K562 (cell line): ENCODE measurements around the gene ZNF750. TPM values are rescaled to one million over a fixed set of nuclear protein-coding genes. Genes with fewer than 3 reads are reported as not detected.

ENCODE experiments used
- ATAC-seq: fragments of 200-7000 bp; cut with Tn5 transposase; 3 replicates; pipeline ENCODE4 v1.9.1; 2020; ENCODE audit warnings: moderate library complexity
- BruUV-seq: library from RNA; stranded (reverse); fragments of 400-500 nt; replicated peaks from 2 replicates; lab custom pipeline; 2021; lab: Mats Ljungman, UMichigan
- CTCF ChIA-PET: fragments of 300-600 bp; formaldehyde crosslinking; extraction: SDS; loops from one replicate; lab custom pipeline; 2021; ENCODE audit warnings: low intra/inter-chr PET ratio; lab: Yijun Ruan, JAX
- POLR2A ChIA-PET: fragments of 300-600, 350-650 bp; sonication (Branson Sonifier 250); formaldehyde crosslinking; extraction: SDS; loops from one replicate; lab custom pipeline; 2021; ENCODE audit warnings: antibody characterized with exemption, inconsistent platforms; lab: Yijun Ruan, JAX
- DNase-seq, 4 experiments: peaks; one replicate each; pipeline versions ENCODE4 v3.0.0 to v3.0.0-alpha.2; 2011 to 2018; ENCODE audit warnings: low spot score in 3 of 4, mixed read lengths in 3 of 4; ENCODE audit errors: extremely low read depth in 1 of 4
- FAIRE-seq: peaks from 2 replicates; lab custom pipeline; 2011; peaks lifted over from hg19 to GRCh38; lab: Jason Lieb, UNC
- H2AFZ ChIP-seq: 2 replicates; pipeline ENCODE4 v1.6.0; 2011; ENCODE audit warnings: low read depth, low read length, control low read depth, inconsistent platforms
- H3K27ac ChIP-seq: fragments of 200-600 bp; 3 replicates; pipeline ENCODE4 v1.8.0; 2011; ENCODE audit warnings: low read depth, mild to moderate bottlenecking, control low read depth, inconsistent platforms, low read length, moderate library complexity, mixed read lengths; ENCODE audit errors: extremely low read depth
- H3K27me3 ChIP-seq, 2 experiments: fragments of 300-600 bp in 1 of 2; 2 replicates in 1 of 2; 3 replicates in 1 of 2; pipeline versions ENCODE4 v1.6.0 to v1.8.0; 2011; ENCODE audit warnings: inconsistent platforms in 2 of 2, low read length in 2 of 2, mild to moderate bottlenecking in 1 of 2, mixed read lengths in 1 of 2, moderate library complexity in 1 of 2; ENCODE audit not compliant: control insufficient read depth in 2 of 2, insufficient read depth in 2 of 2
- H3K36me3 ChIP-seq: fragments of 300-600 bp; 3 replicates; pipeline ENCODE4 v1.8.0; 2011; ENCODE audit warnings: mild to moderate bottlenecking, low read length, inconsistent platforms; ENCODE audit not compliant: control insufficient read depth, insufficient read depth
- H3K4me1 ChIP-seq, 2 experiments: fragments of 200-600 bp in 1 of 2; replicated peaks in 1 of 2; 2 replicates in 1 of 2; 3 replicates in 1 of 2; pipeline versions ENCODE4 v1.5.1 to v1.8.0; 2011; ENCODE audit warnings: inconsistent platforms in 2 of 2, low read length in 2 of 2, mild to moderate bottlenecking in 1 of 2, mixed read lengths in 1 of 2, moderate library complexity in 1 of 2; ENCODE audit not compliant: control insufficient read depth in 2 of 2, insufficient read depth in 2 of 2
- H3K4me2 ChIP-seq: 2 replicates; pipeline ENCODE4 v1.6.1; 2011; ENCODE audit warnings: low read length, control low read depth, inconsistent platforms, mixed read lengths; ENCODE audit not compliant: insufficient read depth
- H3K4me3 ChIP-seq: fragments of 200-600 bp; sonication (generic), shearing (Covaris generic); 2 replicates; pipeline ENCODE4 v1.5.1; 2016; ENCODE audit warnings: control low read depth, inconsistent platforms
- H3K79me2 ChIP-seq: fragments of 200-600 bp; 3 replicates; pipeline ENCODE4 v1.8.0; 2011; ENCODE audit warnings: low read length, inconsistent platforms; ENCODE audit not compliant: control insufficient read depth, insufficient read depth
- H3K9ac ChIP-seq, 2 experiments: 2 replicates each; pipeline versions ENCODE4 v1.6.0 to v1.6.1; 2011; ENCODE audit warnings: low read depth in 2 of 2, low read length in 2 of 2, control low read depth in 1 of 2, inconsistent platforms in 1 of 2, mild to moderate bottlenecking in 1 of 2, mixed read lengths in 1 of 2; ENCODE audit not compliant: insufficient read depth in 1 of 2
- H3K9me1 ChIP-seq: one replicate; pipeline ENCODE4 v1.6.0; 2011; ENCODE audit warnings: inconsistent platforms, mild to moderate bottlenecking, low read length, moderate library complexity; ENCODE audit not compliant: control insufficient read depth, insufficient read depth
- H3K9me3 ChIP-seq: replicated peaks from 2 replicates; pipeline ENCODE4 v1.5.1; 2011; ENCODE audit warnings: low read depth, low read length, inconsistent platforms; ENCODE audit not compliant: control insufficient read depth, insufficient read depth
- H4K20me1 ChIP-seq: replicated peaks from 2 replicates; pipeline ENCODE4 v1.6.1; 2011; ENCODE audit warnings: low read length, inconsistent platforms, mixed read lengths; ENCODE audit not compliant: control insufficient read depth, insufficient read depth
- CEBPG ChIP-seq, 3 experiments: fragments of 200-800 bp in 1 of 3; sonication (Bioruptor generic) in 1 of 3; sonication (generic) in 1 of 3; formaldehyde crosslinking in 1 of 3; IDR thresholded peaks in 2 of 3; conservative IDR thresholded peaks in 1 of 3; 2 replicates each; pipeline versions ENCODE4 v1.6.1 to v1.8.0; 2016 to 2022; ENCODE audit warnings: missing compliant biosample characterization in 2 of 3, missing genetic modification characterization in 2 of 3, mild to moderate bottlenecking in 1 of 3, missing genetic modification reagents in 1 of 3
- E2F4 ChIP-seq: sonication (generic); formaldehyde crosslinking; IDR thresholded peaks from 2 replicates; pipeline ENCODE4 v1.8.0; 2022; ENCODE audit warnings: mild to moderate bottlenecking, low read depth, missing genetic modification reagents
- GMEB1 ChIP-seq: fragments of 250-450 bp; sonication (Bioruptor Pico); IDR thresholded peaks from 2 replicates; pipeline ENCODE4 v1.4.0; 2020; ENCODE audit warnings: mild to moderate bottlenecking
- MTA2 ChIP-seq: fragments of 450-650 bp; IDR thresholded peaks from 2 replicates; pipeline ENCODE4 v1.6.1; 2016; ENCODE audit warnings: low read depth
- MXD1 ChIP-seq: fragments of 250-450 bp; sonication (Bioruptor Pico); IDR thresholded peaks from 2 replicates; pipeline ENCODE4 v1.8.0; 2021; ENCODE audit warnings: borderline replicate concordance, mild to moderate bottlenecking, moderate library complexity; ENCODE audit not compliant: poor library complexity, severe bottlenecking
- RBBP5 ChIP-seq: fragments of 200-600 bp; sonication (generic); IDR thresholded peaks from 2 replicates; pipeline ENCODE4 v1.6.1; 2012; ENCODE audit warnings: borderline replicate concordance, mild to moderate bottlenecking, low read length, control low read depth, inconsistent platforms; ENCODE audit not compliant: insufficient read depth, poor library complexity, severe bottlenecking
- TFE3 ChIP-seq: fragments of 450-650 bp; formaldehyde crosslinking; IDR thresholded peaks from 2 replicates; pipeline ENCODE4 v1.4.0; 2020; ENCODE audit warnings: mild to moderate bottlenecking, mixed read lengths
- ZBTB1 ChIP-seq: sonication (generic); formaldehyde crosslinking; IDR thresholded peaks from 2 replicates; pipeline ENCODE4 v1.8.1; 2023; ENCODE audit warnings: missing genetic modification reagents, low read depth, mild to moderate bottlenecking, borderline replicate concordance
- ZC3H11A ChIP-seq: IDR thresholded peaks from 2 replicates; pipeline ENCODE4 v1.6.1; 2012; ENCODE audit warnings: low read depth, low read length, improper control_type of control experiment
- ZFPM2 ChIP-seq: fragments of 250-450 bp; sonication (Bioruptor Pico); IDR thresholded peaks from 2 replicates; pipeline ENCODE4 v1.5.1; 2022; ENCODE audit warnings: mild to moderate bottlenecking
- ZNF134 ChIP-seq: fragments of 250-450 bp; sonication (Bioruptor Pico); conservative IDR thresholded peaks from 2 replicates; pipeline ENCODE4 v1.4.0; 2020
- WGBS: fragments of 100-300 bp; shearing (Covaris generic); methylation state at CpG from one replicate; pipeline ENCODE4 v1.1.6; 2016; ENCODE audit warnings: low coverage, mixed read lengths; ENCODE audit not compliant: insufficient coverage; ENCODE audit errors: missing lambda C conversion rate; 5-methylcytosine and 5-hydroxymethylcytosine counted together
- in situ Hi-C: fragments of 300-500 bp; cut with MboI; formaldehyde crosslinking; loops from 4 replicates; pipeline ENCODE4 v1.15.0; 2018; ENCODE audit warnings: inconsistent platforms, mixed read lengths
- intact Hi-C: fragments of 100-400 bp; cut with micrococcal nuclease; formaldehyde crosslinking; loops from 2 replicates; pipeline ENCODE4 v1.14.2; 2022
- polyA plus RNA-seq, 8 experiments: library from polyadenylated mRNA; depleted of rRNA in 4 of 8; stranded (reverse) in 5 of 8; unstranded in 3 of 8; fragments of >200 nt; fragmentation: Nextera tagmentation in 2 of 8; fragmentation: Illumina TruSeq in 1 of 8; extraction: Ambion mirVana in 2 of 8; extraction: Trizol in 1 of 8; gene quantifications; 2 replicates each; pipeline versions ENCODE4 v1.2.1 to v1.2.3, GENCODE V29; 2011 to 2014; ENCODE audit warnings: inconsistent platforms in 1 of 8, missing spikeins in 1 of 8
- total RNA-seq, 7 experiments: library from RNA; depleted of rRNA in 6 of 7; stranded (reverse); fragments of >200 nt in 6 of 7; fragmentation: Illumina TruSeq in 2 of 7; extraction: Trizol in 2 of 7; gene quantifications; 2 replicates each; pipeline versions ENCODE4 v1.2.1 to v1.2.3, GENCODE V29; 2011 to 2021; ENCODE audit warnings: low replicate concordance in 1 of 7
- TF ChIP-seq, protein P1 (sequence below): IDR thresholded peaks from 2 replicates; pipeline ENCODE4 v1.6.1; 2011; ENCODE audit not compliant: insufficient read length; ENCODE audit errors: extremely low read depth
- TF ChIP-seq, protein P2 (sequence below), 3 experiments: IDR thresholded peaks in 2 of 3; conservative IDR thresholded peaks in 1 of 3; 2 replicates each; pipeline ENCODE4 v1.5.1; 2011 to 2012; ENCODE audit warnings: low read length in 3 of 3, mild to moderate bottlenecking in 3 of 3, control low read depth in 2 of 3, improper control_type of control experiment in 1 of 3, inconsistent platforms in 1 of 3, low read depth in 1 of 3, mixed read lengths in 1 of 3, moderate library complexity in 1 of 3; ENCODE audit not compliant: insufficient read depth in 2 of 3

Gene ZNF750
- total and polyA plus RNA-seq, 9 of the 15 experiments (the other 6 are each of a cell fraction or from before 2014, with no cell fraction given) = not detected

GRCh38 chr17:82851381-82851780 lies 11.6 kb upstream of the ZNF750 start:
- BruUV-seq = no TSS peak
- Histone ChIP-seq H4K20me1 (no peaks in the 10 kb centered on the region), H3K4me2 (no peak overlapping the region), H3K9ac (no peak overlapping the region), H3K36me3 (peaks cover 19% of the 10 kb centered on the region), H3K9me1 (no peaks in the 10 kb centered on the region), H3K79me2 (no peaks in the 10 kb centered on the region; the same call in 1 of the 3 replicates), H3K27me3 (no peaks in the 10 kb centered on the region), H3K4me3 (no peak overlapping the region), H3K4me1 (peaks cover 0 to 24% of the 10 kb centered on the region in 2 experiments; a peak in 3 of 5 replicates), H3K9me3 (no peaks in the 10 kb centered on the region; the same call in 1 of the 2 replicates), H3K27ac (no peak overlapping the region), H2AFZ (no peak overlapping the region)
- CTCF ChIA-PET = no interaction called here
- DNase-seq (no peak), FAIRE-seq (no peak), ATAC-seq (no peak)
- in situ Hi-C loops = no loop called here
- intact Hi-C loops = no loop called here
- POLR2A ChIA-PET = interaction anchor here (0.7 to 1.3 kb wide), 2 partner anchors 11 to 13 kb away, joined by 3 read pairs; no protein-coding TSS in a partner anchor
- 88% methylated on average over 12 of the region's 12 CpGs for WGBS
- no peak for TF ChIP-seq ZBTB1 (CRISPR knock-in tag)
- TF ChIP-seq GMEB1 (CRISPR knock-in tag) = no peak
- TF ChIP-seq ZNF134 (CRISPR knock-in tag) = no peak
- no peak for TF ChIP-seq TFE3 (CRISPR knock-in tag)
- TF ChIP-seq, protein P1, sequence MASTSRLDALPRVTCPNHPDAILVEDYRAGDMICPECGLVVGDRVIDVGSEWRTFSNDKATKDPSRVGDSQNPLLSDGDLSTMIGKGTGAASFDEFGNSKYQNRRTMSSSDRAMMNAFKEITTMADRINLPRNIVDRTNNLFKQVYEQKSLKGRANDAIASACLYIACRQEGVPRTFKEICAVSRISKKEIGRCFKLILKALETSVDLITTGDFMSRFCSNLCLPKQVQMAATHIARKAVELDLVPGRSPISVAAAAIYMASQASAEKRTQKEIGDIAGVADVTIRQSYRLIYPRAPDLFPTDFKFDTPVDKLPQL = no peak
- no peak for TF ChIP-seq RBBP5
- TF ChIP-seq MXD1 = no peak
- TF ChIP-seq E2F4 (CRISPR knock-in tag) = no peak
- TF ChIP-seq CEBPG (CRISPR knock-in tag; IDR thresholded peaks at IDR 0.05) = no peak
- TF ChIP-seq CEBPG (tag; conservative IDR thresholded peaks at IDR 0.05 in 1 of 2, IDR thresholded peaks at IDR 0.05 in 1 of 2) = no peak
- no peak for TF ChIP-seq ZFPM2 (CRISPR knock-in tag)
- TF ChIP-seq, protein P2, sequence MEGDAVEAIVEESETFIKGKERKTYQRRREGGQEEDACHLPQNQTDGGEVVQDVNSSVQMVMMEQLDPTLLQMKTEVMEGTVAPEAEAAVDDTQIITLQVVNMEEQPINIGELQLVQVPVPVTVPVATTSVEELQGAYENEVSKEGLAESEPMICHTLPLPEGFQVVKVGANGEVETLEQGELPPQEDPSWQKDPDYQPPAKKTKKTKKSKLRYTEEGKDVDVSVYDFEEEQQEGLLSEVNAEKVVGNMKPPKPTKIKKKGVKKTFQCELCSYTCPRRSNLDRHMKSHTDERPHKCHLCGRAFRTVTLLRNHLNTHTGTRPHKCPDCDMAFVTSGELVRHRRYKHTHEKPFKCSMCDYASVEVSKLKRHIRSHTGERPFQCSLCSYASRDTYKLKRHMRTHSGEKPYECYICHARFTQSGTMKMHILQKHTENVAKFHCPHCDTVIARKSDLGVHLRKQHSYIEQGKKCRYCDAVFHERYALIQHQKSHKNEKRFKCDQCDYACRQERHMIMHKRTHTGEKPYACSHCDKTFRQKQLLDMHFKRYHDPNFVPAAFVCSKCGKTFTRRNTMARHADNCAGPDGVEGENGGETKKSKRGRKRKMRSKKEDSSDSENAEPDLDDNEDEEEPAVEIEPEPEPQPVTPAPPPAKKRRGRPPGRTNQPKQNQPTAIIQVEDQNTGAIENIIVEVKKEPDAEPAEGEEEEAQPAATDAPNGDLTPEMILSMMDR (IDR thresholded peaks at IDR 0.05 in 2 of 3, conservative IDR thresholded peaks at IDR 0.05 in 1 of 3; ENCODE audit: insufficient read depth in 2 of 3, low read depth in 1 of 3, low read length in 3 of 3) = no peak
- TF ChIP-seq MTA2 = no peak
- no peak for TF ChIP-seq ZC3H11A
